Measurements from ENCODE around the gene KMT2B.

GRCh38 chr19:35738021-35738886, 20.5 kb downstream of the KMT2B start:
- TF ChIP-seq POLR2A (IDR thresholded peaks at IDR 0.05; ENCODE audit: low read length), result no peak
- TF ChIP-seq GATA1 (IDR thresholded peaks at IDR 0.05; ENCODE audit: low read depth, low read length), result no peak
